Globus pallidus (tissue), 1 donor: ENCODE measurements around the gene WDR55.
"Not testable (repeated sequence)": the region's sequence is repeated elsewhere in the genome, so short reads cannot be mapped to it uniquely, and the experiment has no call there.

ENCODE experiments used
- DNase-seq: peaks from one replicate; pipeline ENCODE4 v3.0.0-alpha.2; 2015; ENCODE audit warnings: low spot score

WDR55 gene

DNA sequence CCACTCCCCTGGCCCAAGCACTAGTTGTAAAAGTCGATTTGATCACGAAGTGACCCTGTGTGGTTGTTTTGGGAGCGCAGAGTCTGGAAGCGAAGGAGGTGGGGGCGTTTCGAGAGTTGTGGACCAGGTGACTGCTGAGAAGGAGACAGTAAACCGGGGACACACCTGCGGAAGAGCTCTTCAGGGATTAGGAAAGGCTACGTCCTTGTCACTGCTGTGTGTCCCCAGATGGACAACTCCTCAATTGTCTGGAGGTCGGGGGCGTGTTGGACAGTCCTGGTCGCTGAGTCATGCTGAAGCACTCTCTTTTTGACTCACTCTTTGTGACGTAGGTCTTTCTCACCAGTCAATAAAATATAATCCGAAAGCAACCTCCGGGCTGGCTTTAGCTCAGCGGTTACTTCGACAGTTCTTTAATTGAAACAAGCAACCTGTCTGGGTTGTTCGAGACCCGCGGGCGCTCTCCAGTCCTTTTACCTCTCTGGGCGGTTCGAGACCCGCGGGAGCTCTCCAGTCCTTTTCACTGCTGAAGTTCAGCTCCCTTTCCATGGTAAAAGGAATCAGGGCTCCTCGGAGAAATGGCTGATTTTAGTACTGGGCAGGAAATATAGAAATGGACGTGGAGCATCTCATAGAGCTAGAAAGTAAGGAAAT lies 46.3 kb downstream of the WDR55 start:
- DNase-seq, result peak; percentile 81

DNA sequence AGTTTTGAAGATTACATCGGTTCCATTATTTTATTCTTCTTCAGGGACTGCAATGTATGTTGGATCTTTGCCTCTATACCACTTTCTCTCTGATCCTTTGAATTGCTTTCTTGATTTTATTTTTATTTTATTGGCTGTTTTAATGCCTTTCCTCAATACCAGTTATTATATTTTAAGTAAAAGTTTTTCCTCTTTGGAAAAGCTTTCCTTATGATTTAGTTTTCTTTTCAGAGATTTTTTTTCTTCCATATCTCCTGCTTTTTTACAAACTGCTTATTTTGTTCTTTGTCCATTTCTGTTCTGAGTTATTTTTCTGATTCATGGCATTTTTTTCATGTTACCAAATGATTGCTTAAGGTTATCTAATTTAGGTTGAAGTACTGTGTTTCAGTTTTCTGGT lies 47.1 kb downstream of the WDR55 start:
- DNase-seq, result no peak

DNA sequence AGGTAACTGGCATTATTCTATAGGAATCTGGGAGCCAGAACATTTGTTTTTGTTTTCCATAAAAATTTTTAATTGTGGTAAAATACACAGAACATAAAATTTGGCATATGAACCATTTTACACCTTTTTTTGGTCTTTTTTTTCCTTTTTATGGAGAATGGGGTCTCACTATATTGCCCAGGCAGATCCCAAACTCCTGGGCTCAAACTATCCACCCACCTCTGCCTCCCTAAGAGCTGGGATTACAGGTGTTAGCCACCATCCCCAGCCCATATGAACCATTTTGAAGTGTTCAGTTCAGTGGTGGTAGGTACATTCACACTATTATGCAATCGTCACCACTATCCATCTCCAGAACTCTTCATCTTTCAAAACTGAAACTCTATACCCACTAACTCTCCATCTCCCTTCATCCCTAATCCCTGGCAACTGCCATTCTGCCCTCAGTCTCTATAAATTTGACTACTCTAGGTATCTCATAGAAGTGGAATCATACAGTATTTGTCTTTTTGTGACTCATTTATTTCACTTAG lies 48.9 kb downstream of the WDR55 start:
- DNase-seq, result no peak

DNA sequence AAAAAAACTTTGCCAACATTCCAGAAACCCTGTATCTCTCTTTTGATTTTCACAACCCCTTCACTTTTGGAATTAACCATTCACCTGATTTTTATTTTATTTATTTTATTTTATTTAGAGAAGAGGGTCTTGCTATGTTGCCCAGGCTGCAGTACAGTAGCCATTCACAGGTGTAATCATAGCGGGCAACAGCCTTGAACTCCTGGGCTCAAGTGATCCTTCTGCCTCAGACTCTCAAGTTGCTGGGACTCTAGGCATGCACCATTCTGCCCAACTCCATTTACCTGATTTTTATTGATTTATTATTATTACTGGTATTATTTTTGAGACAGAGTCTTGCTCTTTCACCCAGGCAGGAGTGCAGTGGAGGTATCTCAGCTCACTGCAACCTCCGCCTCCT lies 51.5 kb downstream of the WDR55 start:
- DNase-seq, result not testable (repeated sequence)

GRCh38 chr5:140718266-140718592 lies 53.5 kb downstream of the WDR55 start:
- DNase-seq, result no peak

DNA sequence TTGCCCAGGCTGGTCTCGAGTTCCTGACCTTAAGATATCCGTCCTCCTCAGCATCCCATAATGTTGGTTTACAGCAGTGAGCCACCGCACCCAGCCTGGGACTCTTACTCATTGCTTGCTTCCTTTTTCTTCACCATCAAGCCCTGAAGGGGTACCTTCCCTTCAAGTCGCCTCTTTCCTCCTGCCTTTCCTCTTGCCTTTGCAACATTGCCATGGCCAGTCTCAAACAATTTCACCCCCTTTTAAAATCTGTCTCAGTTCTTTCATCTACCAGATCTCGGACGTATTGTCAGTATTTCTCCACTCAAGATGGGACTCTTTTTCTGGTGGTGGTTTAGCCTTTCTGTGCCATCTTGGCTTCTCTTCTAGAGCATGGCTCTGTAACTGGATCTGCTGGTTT lies 56.0 kb downstream of the WDR55 start:
- not testable (repeated sequence) for DNase-seq

DNA sequence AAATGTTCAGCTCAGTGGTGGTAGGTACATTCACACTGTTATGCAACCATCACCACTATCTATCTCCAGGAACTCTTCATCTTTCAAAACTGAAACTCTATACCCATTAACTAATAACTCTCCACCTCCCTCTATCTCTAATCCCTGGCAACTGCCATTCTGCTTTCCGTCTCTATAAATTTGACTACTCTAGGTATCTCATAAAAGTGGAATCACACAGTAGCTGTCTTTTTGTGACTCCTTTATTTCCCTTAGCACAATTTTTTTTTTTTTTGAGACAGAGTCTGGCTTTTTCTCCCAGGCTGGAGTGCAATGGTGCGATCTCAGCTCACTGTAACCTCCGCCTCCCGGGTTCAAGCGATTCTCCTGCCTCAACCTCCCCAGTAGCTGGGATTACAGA lies 56.7 kb downstream of the WDR55 start:
- not testable (repeated sequence) for DNase-seq
